D721Med (cell line): Measurements from ENCODE around the gene INPP4A.

ENCODE experiments used
- DNase-seq: peaks from one replicate; pipeline ENCODE4 v3.0.0; 2011; ENCODE audit warnings: low spot score; ENCODE audit not compliant: insufficient read length
- FAIRE-seq: peaks from 2 replicates; lab custom pipeline; 2011; peaks lifted over from hg19 to GRCh38; lab: Jason Lieb, UNC
- TF ChIP-seq, protein P1 (sequence below): IDR thresholded peaks from 2 replicates; pipeline ENCODE4 v1.5.1; 2012; ENCODE audit warnings: mild to moderate bottlenecking, control low read depth; ENCODE audit not compliant: insufficient read depth; ENCODE audit errors: missing control alignments

INPP4A gene

DNA sequence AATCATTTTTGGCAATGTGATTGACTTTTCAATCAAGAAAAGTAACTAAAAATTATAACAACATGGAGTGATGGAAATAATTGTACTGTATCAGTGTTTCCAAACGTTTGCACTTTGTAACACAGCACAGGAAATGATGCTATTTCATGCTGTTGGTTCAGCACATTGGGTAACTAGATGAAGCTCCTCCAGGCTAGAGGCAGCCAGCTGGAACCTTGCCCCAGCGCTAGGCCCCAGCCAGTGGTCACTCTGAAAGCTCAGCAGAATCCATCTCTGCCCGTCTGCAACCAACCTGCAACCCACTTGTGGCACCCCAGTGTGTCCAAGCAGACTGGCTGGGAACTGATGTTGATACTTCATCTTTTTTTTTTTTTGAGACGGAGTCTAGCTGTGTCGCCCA is 179.0 kb downstream of the INPP4A start:
- no peak for DNase-seq
- FAIRE-seq: no peak
- TF ChIP-seq, protein P1, sequence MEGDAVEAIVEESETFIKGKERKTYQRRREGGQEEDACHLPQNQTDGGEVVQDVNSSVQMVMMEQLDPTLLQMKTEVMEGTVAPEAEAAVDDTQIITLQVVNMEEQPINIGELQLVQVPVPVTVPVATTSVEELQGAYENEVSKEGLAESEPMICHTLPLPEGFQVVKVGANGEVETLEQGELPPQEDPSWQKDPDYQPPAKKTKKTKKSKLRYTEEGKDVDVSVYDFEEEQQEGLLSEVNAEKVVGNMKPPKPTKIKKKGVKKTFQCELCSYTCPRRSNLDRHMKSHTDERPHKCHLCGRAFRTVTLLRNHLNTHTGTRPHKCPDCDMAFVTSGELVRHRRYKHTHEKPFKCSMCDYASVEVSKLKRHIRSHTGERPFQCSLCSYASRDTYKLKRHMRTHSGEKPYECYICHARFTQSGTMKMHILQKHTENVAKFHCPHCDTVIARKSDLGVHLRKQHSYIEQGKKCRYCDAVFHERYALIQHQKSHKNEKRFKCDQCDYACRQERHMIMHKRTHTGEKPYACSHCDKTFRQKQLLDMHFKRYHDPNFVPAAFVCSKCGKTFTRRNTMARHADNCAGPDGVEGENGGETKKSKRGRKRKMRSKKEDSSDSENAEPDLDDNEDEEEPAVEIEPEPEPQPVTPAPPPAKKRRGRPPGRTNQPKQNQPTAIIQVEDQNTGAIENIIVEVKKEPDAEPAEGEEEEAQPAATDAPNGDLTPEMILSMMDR: no peak

- TF ChIP-seq, protein P1: no peak
- DNase-seq (no peak), FAIRE-seq (no peak)
These were observed 187.7 kb downstream of the INPP4A start for GRCh38 chr2:98632351-98632750.

DNA sequence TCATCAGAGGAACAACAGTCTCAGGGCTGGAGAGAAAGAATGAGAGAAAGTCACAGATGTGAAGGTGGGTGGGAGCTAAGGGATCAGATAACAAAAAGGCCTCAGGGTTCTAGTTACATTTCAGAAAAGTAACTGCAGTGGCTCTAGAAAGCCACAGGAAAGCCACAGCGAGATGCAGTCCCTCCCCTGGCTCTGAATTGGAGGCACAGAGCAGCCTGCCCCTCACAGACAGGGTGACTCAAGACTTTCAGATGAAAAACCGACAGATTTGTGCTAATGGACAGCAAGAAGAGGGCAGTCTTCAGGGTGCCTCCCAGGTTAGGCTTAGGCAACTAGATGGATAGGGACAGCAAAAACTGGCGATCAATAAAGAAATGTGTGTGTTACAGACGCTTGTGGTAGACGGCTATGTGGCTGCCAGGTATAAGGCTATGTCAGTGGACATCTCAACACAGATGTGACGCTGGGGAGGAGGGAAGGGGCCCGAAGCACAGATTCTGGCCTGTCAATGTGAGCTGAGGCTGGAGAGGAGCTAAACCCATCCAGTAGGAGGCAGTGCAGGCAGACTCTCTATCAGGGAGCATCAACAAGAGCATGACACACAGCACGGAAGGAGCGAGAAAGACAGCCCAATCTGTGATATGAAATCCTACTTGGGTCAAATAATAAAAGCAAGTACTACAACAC is 189.9 kb downstream of the INPP4A start:
- TF ChIP-seq, protein P1: peak; percentile 30
- DNase-seq: no peak
- FAIRE-seq: no peak

- TF ChIP-seq, protein P1: no peak
- FAIRE-seq (no peak), DNase-seq (no peak)
These were observed 192.9 kb downstream of the INPP4A start for GRCh38 chr2:98637401-98638147.

- TF ChIP-seq, protein P1: no peak
- FAIRE-seq (no peak), DNase-seq (no peak)
These were observed 198.9 kb downstream of the INPP4A start for GRCh38 chr2:98643496-98644100.
